WERI-Rb-1 (cell line): ENCODE measurements around the gene CLNK.

ENCODE experiments used
- DNase-seq: peaks from one replicate; pipeline ENCODE4 v3.0.0-alpha.2; 2020
- H3K27ac ChIP-seq: fragments of 250-450 bp; sonication (Bioruptor Pico); 2 replicates; pipeline ENCODE4 v1.5.1; 2020; ENCODE audit warnings: mild to moderate bottlenecking, moderate library complexity
- H3K27me3 ChIP-seq: fragments of 250-450 bp; sonication (Bioruptor Pico); 2 replicates; pipeline ENCODE4 v1.5.1; 2021; ENCODE audit warnings: mild to moderate bottlenecking, low read depth, moderate library complexity; ENCODE audit not compliant: insufficient read depth, severe bottlenecking
- H3K36me3 ChIP-seq: fragments of 250-450 bp; sonication (Bioruptor Pico); 2 replicates; pipeline ENCODE4 v1.5.1; 2020; ENCODE audit warnings: mild to moderate bottlenecking, moderate library complexity
- H3K4me3 ChIP-seq: 2 replicates; pipeline ENCODE4 v1.5.1; 2011; ENCODE audit warnings: low read depth, mild to moderate bottlenecking, control low read depth, low read length
- H3K9me3 ChIP-seq: fragments of 250-450 bp; sonication (Bioruptor Pico); 2 replicates; pipeline ENCODE4 v1.5.1; 2021; ENCODE audit warnings: mild to moderate bottlenecking, moderate library complexity; ENCODE audit not compliant: severe bottlenecking
- CTCF ChIP-seq: IDR thresholded peaks from 2 replicates; pipeline ENCODE4 v1.5.1; 2011; ENCODE audit warnings: low read depth, mild to moderate bottlenecking, control low read depth, inconsistent platforms, low read length

Gene CLNK

DNA sequence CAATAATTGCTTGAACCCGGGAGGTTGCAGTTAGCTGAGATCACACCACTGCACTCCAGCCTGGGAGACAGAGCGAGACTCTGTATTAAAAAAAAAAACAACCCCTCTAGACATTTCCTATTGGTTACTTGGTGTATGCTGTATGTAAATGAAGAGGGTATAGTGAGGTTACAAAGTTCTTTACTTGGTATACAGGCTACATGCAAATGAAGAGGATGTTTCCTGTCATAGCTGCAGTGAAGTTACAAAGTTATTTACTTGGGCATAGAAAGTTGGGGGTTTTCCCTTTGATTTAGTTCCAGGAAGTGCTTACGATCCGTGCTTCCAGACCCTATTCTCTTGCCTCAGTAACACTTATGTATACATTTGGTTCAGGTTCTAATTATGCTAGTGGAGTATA, 38.4 kb upstream of the CLNK start:
- no peak for TF ChIP-seq CTCF
- H3K4me3 ChIP-seq = no peak overlapping the region

DNA sequence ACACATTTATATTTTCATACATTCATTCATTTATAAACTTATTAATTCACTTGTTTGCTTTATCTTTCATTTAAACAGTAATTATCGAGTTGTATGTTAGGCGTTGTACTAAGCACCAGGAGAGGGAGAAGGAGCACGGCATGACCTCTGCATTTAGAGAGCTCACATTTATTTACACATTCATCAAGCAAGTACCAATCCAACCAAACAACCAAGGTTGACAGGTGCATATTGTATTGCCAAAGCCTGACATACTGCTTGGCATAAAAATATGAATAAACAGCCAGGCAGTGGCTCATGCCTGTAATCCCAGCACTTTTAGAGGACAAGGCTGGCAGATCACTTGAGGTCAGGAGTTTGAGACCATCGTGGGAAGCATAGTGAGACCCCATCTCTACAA, 37.0 kb upstream of the CLNK start:
- H3K4me3 ChIP-seq = no peak overlapping the region
- no peaks in the 10 kb centered on the region for H3K36me3 ChIP-seq
- H3K9me3 ChIP-seq = no peaks in the 10 kb centered on the region
- no peak overlapping the region for H3K27ac ChIP-seq
- TF ChIP-seq CTCF = no peak
- H3K27me3 ChIP-seq = no peaks in the 10 kb centered on the region
- DNase-seq = no peak

More for the DNA sequence above, 38.4 kb upstream of the CLNK start:
- DNase-seq = no peak
- H3K9me3 ChIP-seq = no peaks in the 10 kb centered on the region
- H3K27ac ChIP-seq = no peak overlapping the region
- H3K27me3 ChIP-seq = no peaks in the 10 kb centered on the region
- H3K36me3 ChIP-seq = no peaks in the 10 kb centered on the region

DNA sequence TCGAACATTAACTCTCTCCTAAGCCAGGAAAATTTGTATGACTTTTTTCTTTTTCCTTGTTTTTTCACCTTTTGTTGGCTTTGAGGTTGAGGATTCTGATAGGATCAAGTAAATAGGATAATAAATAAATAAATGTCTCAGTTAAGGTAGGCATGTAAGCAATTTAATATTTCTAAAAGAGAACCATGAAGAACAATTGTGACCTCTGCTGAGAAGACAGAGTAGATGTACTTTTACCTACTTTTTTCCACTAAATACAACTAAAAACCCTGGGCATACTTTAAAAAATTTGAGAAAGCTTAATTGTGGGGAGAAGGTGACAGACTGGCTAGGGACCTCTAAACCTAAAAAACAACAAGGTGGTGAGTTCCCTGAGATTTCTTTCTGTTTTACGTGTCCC, 31.6 kb upstream of the CLNK start:
- peaks cover 2% of the 10 kb centered on the region for H3K9me3 ChIP-seq
- no peak overlapping the region for H3K4me3 ChIP-seq
- H3K36me3 ChIP-seq = no peaks in the 10 kb centered on the region
- no peaks in the 10 kb centered on the region for H3K27me3 ChIP-seq
- H3K27ac ChIP-seq = no peak overlapping the region
- DNase-seq = no peak
- no peak for TF ChIP-seq CTCF

DNA sequence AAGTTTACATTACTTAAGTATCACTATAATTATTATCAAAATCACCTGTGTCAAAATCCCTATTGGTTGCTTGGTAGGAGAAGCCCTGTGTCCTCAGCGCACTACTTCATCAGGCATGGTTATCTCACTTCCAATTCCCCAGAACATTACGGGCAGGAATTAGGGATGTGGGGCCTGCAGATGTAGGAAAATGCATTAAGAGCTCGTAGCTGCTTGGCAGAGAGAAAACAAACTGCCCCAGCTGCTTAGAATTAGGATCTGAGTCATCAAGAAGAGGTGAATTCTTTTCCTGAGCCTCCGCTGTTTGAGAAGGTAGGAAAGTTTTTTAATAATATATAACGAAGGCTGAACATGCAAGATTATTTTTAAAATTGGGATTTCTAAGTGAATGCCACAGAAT, 31.1 kb upstream of the CLNK start:
- H3K36me3 ChIP-seq = no peaks in the 10 kb centered on the region
- no peak for DNase-seq
- H3K27ac ChIP-seq = no peak overlapping the region
- H3K4me3 ChIP-seq = no peak overlapping the region
- peaks cover 2% of the 10 kb centered on the region for H3K9me3 ChIP-seq
- no peaks in the 10 kb centered on the region for H3K27me3 ChIP-seq
- no peak for TF ChIP-seq CTCF

DNA sequence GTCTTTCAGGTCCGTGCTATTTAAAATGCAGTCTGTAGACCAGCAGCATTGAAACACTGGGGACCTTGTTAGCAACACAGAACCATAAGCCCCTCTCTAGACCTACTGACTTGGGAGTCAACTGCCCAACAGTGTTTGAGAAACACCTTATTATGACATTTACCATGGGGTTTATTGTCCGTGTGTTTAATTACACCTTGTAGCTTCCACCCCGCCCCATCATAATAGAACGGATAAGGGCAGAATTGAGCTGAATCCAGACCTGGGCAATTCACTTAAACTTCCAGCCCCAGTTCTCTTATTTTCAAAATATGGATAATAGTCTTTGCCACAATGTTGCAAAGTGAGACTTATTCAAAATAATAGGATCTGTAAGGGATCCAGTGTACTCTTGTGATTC, 30.6 kb upstream of the CLNK start:
- DNase-seq = no peak
- Histone ChIP-seq H3K27ac (no peak overlapping the region), H3K36me3 (no peaks in the 10 kb centered on the region), H3K9me3 (peaks cover 2% of the 10 kb centered on the region), H3K4me3 (no peak overlapping the region), H3K27me3 (no peaks in the 10 kb centered on the region)
- no peak for TF ChIP-seq CTCF

DNA sequence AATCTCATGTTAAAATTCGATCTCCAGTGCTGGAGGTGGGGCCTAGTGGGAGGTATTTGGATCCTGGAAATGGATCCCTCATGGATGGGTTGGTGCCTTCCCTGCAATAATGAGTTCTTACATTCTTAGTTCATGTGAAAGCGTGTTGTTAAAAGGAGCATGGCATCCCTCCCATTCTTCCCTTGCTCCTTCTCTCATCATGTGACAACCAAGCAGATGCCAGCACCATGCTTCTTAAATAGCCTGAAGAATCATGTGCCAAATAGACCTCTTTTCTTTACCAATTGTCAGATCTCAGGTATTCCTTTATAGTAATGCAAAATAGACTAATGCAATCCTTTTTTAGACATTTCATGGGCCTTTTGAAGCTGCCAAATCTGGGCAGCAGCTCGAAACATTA, 29.0 kb upstream of the CLNK start:
- H3K36me3 ChIP-seq = no peaks in the 10 kb centered on the region
- H3K27ac ChIP-seq = no peak overlapping the region
- H3K9me3 ChIP-seq = peaks cover 2% of the 10 kb centered on the region
- DNase-seq = no peak
- no peak overlapping the region for H3K4me3 ChIP-seq
- no peaks in the 10 kb centered on the region for H3K27me3 ChIP-seq
- TF ChIP-seq CTCF = no peak
